ENCODE results near the gene FGFBP3. TPM values are rescaled to one million over a fixed set of nuclear protein-coding genes. Genes with fewer than 3 reads are reported as not detected.

Gene FGFBP3
- polyA plus RNA-seq, 3 donors = 0.30 to 0.45 (median 0.32) TPM

DNA sequence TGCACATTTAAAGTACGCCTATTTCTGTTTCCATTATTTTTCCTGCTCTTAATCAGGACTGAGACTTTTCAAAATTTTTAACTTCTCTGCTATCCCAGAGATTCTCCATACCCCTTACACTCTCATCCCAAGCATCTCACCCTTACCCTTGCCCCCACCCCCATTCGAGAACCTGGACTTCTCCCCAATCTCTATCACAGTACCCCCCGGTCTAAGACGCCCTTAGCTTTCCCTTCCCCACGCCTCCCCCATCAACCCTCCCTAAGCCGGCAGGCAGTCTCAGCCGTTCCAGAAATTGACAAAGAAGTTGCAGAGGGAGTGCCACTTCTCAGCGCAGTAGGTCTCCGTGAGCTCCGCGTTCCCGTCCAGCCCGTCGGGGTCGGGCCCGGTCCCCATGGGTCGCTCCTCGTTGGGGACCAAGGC is 1.4 kb downstream of the FGFBP3 start:
- peak overlapping the region; percentile 90 for H3K4me2 ChIP-seq (replicated peaks; ENCODE audit: extremely low read depth, low read length, poor library complexity, severe bottlenecking)
- peaks cover 10 to 27% of the 10 kb centered on the region in 2 donors for H3K4me1 ChIP-seq (ENCODE audit: control insufficient read depth in 1 of 2, insufficient read depth in 2 of 2, low read length in 2 of 2)
- Mint-ChIP-seq H3K27ac (peak overlapping the region; percentile 4 to 73 (median 60)), H3K36me3 (peaks cover 3 to 6% of the 10 kb centered on the region in 2 donors), H3K4me1 (peaks cover 19% of the 10 kb centered on the region), H3K27me3 (ENCODE audit: low read depth in 3 of 3) (peaks cover 0 to 5% (median 4%) of the 10 kb centered on the region in 3 donors), H3K9me3 (no peaks in the 10 kb centered on the region), H3K4me3 (peak overlapping the region; percentile 84 to 92)
- H2AFZ ChIP-seq (ENCODE audit: insufficient read depth, low read depth, low read length, poor library complexity, severe bottlenecking) = peak overlapping the region; percentile 99
- intact Hi-C loops (cut with micrococcal nuclease) = loop anchor here in 1 of 2 donors (5.0 kb wide), 1 partner anchor 41 kb away; no protein-coding TSS in a partner anchor
- DNase-seq = no peak
- peak overlapping the region in 1 of 2 donors; percentile 50 for H3K27ac ChIP-seq (ENCODE audit: low read depth in 1 of 2, low read length in 2 of 2)
- H4K20me1 ChIP-seq (ENCODE audit: insufficient read depth, low read length) = no peaks in the 10 kb centered on the region
- TF ChIP-seq CTCF (IDR thresholded peaks at IDR 0.05) = no peak
- no peaks in the 10 kb centered on the region for H3K27me3 ChIP-seq (ENCODE audit: control insufficient read depth in 2 of 2, insufficient read depth in 2 of 2, low read length in 2 of 2)
- no peaks in the 10 kb centered on the region for H3K9me3 ChIP-seq (replicated peaks in 1 of 2; ENCODE audit: control insufficient read depth in 1 of 2, insufficient read depth in 1 of 2, low read length in 2 of 2)
- peak overlapping the region; percentile 72 for H3K9ac ChIP-seq (ENCODE audit: insufficient read depth, low read length, poor library complexity, severe bottlenecking)
- H3K79me2 ChIP-seq (ENCODE audit: insufficient read depth, low read length) = no peaks in the 10 kb centered on the region
- WGBS (ENCODE audit: insufficient coverage) = 2% methylated on average over 18 of the region's 18 CpGs
- H3K4me3 ChIP-seq (replicated peaks in 1 of 3; ENCODE audit: low read depth in 2 of 3, low read length in 3 of 3) = peak overlapping the region; percentile 42 to 78 (median 70)
- H3K36me3 ChIP-seq (replicated peaks in 1 of 2; ENCODE audit: control insufficient read depth in 1 of 2, insufficient read depth in 2 of 2, low read length in 2 of 2) = no peaks in the 10 kb centered on the region

GRCh38 chr10:91907033-91907594 is 2.2 kb downstream of the FGFBP3 start:
- peaks cover 27% of the 10 kb centered on the region for H3K4me1 Mint-ChIP-seq
- peak overlapping the region; percentile 90 for H3K4me2 ChIP-seq (replicated peaks; ENCODE audit: extremely low read depth, low read length, poor library complexity, severe bottlenecking)
- H3K9ac ChIP-seq (ENCODE audit: insufficient read depth, low read length, poor library complexity, severe bottlenecking) = no peak overlapping the region
- no peak for TF ChIP-seq CTCF (IDR thresholded peaks at IDR 0.05)
- no peak overlapping the region for H3K4me3 ChIP-seq (replicated peaks in 1 of 3; ENCODE audit: low read depth in 2 of 3, low read length in 3 of 3)
- H3K4me1 ChIP-seq (ENCODE audit: control insufficient read depth in 1 of 2, insufficient read depth in 2 of 2, low read length in 2 of 2) = peaks cover 18 to 36% of the 10 kb centered on the region in 2 donors
- H3K27me3 ChIP-seq (ENCODE audit: control insufficient read depth in 2 of 2, insufficient read depth in 2 of 2, low read length in 2 of 2) = no peaks in the 10 kb centered on the region
- no peak overlapping the region for H3K27ac ChIP-seq (ENCODE audit: low read depth in 1 of 2, low read length in 2 of 2)
- intact Hi-C loops (cut with micrococcal nuclease) = loop anchor here in 1 of 2 donors (5.0 kb wide), 1 partner anchor 40 kb away; no protein-coding TSS in a partner anchor
- H3K36me3 Mint-ChIP-seq = peaks cover 3 to 6% of the 10 kb centered on the region in 2 donors
- DNase-seq = no peak
- peak overlapping the region; percentile 84 to 92 for H3K4me3 Mint-ChIP-seq
- WGBS (ENCODE audit: insufficient coverage) = 86% methylated on average over 4 of the region's 5 CpGs
- H3K79me2 ChIP-seq (ENCODE audit: insufficient read depth, low read length) = no peaks in the 10 kb centered on the region
- H3K36me3 ChIP-seq (replicated peaks in 1 of 2; ENCODE audit: control insufficient read depth in 1 of 2, insufficient read depth in 2 of 2, low read length in 2 of 2) = no peaks in the 10 kb centered on the region
- no peaks in the 10 kb centered on the region for H4K20me1 ChIP-seq (ENCODE audit: insufficient read depth, low read length)
- H3K27me3 Mint-ChIP-seq (ENCODE audit: low read depth in 3 of 3) = peaks cover 0 to 2% (median 2%) of the 10 kb centered on the region in 3 donors
- H3K9me3 Mint-ChIP-seq = no peaks in the 10 kb centered on the region
- no peak overlapping the region for H2AFZ ChIP-seq (ENCODE audit: insufficient read depth, low read depth, low read length, poor library complexity, severe bottlenecking)
- H3K27ac Mint-ChIP-seq = no peak overlapping the region
- H3K9me3 ChIP-seq (replicated peaks in 1 of 2; ENCODE audit: control insufficient read depth in 1 of 2, insufficient read depth in 1 of 2, low read length in 2 of 2) = no peaks in the 10 kb centered on the region

Data from CD14-positive monocyte (primary cell).